ENCODE results near the gene EML2.

EML2 gene

GRCh38 chr19:45585158-45585577, 54.0 kb downstream of the EML2 start:
- no peak for DNase-seq

GRCh38 chr19:45584332-45585157, 54.7 kb downstream of the EML2 start, which contains the start of gene OPA3:
OPA3 (minus strand) TSS chr19:45584802; CDS start chr19:45584764, 38 bp downstream.
- DNase-seq, result peak; percentile 100

- no peak for DNase-seq
Observed at GRCh38 chr19:45581576-45581975, 57.6 kb downstream of the EML2 start.

GRCh38 chr19:45578861-45579260, 60.3 kb downstream of the EML2 start:
- DNase-seq, result no peak

GRCh38 chr19:45577111-45577905, 61.9 kb downstream of the EML2 start:
- DNase-seq, result peak; percentile 85

- no peak for DNase-seq
Observed at GRCh38 chr19:45576682-45577081, 62.5 kb downstream of the EML2 start.

GRCh38 chr19:45575216-45575615, 64.0 kb downstream of the EML2 start:
- no peak for DNase-seq

GRCh38 chr19:45574526-45574925, 64.7 kb downstream of the EML2 start:
- DNase-seq, result no peak

GRCh38 chr19:45571457-45572220, 67.6 kb downstream of the EML2 start:
- DNase-seq, result no peak

- peak; percentile 29 for DNase-seq
Observed at GRCh38 chr19:45569619-45570421, 69.4 kb downstream of the EML2 start.

- peak; percentile 43 for DNase-seq
Observed at GRCh38 chr19:45568732-45569131, 70.5 kb downstream of the EML2 start.

GRCh38 chr19:45567609-45568008, 71.6 kb downstream of the EML2 start:
- DNase-seq, result no peak

- no peak for DNase-seq
Observed at GRCh38 chr19:45564131-45564780, 74.9 kb downstream of the EML2 start.

- DNase-seq, result no peak
Observed at GRCh38 chr19:45560686-45561085, 78.5 kb downstream of the EML2 start.

- DNase-seq, result no peak
Observed at GRCh38 chr19:45560038-45560437, 79.2 kb downstream of the EML2 start.
